ENCODE measurements around the gene FAM149A. TPM values are rescaled to one million over a fixed set of nuclear protein-coding genes. Genes with fewer than 3 reads are reported as not detected.

Gene FAM149A
- polyA plus RNA-seq, 1 donor (not counting 4 experiments of a cell fraction or from before 2014, with no cell fraction given) = 0.41 TPM

DNA sequence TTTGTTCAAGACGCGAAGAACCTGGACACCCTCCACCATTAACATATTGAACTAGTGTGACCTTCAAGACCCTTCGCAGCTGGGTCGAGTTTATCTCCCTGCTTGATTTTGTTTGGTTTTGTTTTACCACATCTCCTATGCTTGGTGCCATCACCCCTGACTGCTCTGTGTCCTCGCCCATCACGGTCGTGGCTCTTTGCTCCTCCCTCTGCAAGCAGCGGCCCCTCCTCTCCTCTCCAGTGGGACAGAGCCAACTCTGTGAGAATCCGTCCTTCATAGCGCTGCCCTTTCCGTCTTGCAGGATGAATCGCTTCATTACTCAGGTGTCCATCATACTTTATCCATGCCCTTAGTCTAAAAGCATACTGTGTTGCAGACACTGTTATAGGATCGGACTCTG is 9.1 kb upstream of the FAM149A start:
- H3K79me2 ChIP-seq (ENCODE audit: control insufficient read depth, insufficient read depth, low read length) = no peaks in the 10 kb centered on the region
- H4K20me1 ChIP-seq (ENCODE audit: control insufficient read depth, extremely low read depth, insufficient read depth, low read length) = no peaks in the 10 kb centered on the region
- no peaks in the 10 kb centered on the region for H3K9me1 ChIP-seq (ENCODE audit: control insufficient read depth, extremely low read depth, insufficient read depth, low read length)
- H2AFZ ChIP-seq (ENCODE audit: control insufficient read depth, low read length) = no peak overlapping the region
- no peaks in the 10 kb centered on the region for H3K4me1 ChIP-seq (ENCODE audit: control insufficient read depth, extremely low read depth, insufficient read depth, low read length)
- no peak overlapping the region for H3K27ac ChIP-seq (ENCODE audit: control insufficient read depth, insufficient read depth, low read length)
- DNase-seq (ENCODE audit: low read depth, low spot score) (no peak), FAIRE-seq (no peak)
- no peaks in the 10 kb centered on the region for H3K36me3 ChIP-seq (ENCODE audit: control insufficient read depth in 2 of 2, extremely low read depth in 1 of 2, insufficient read depth in 2 of 2, low read length in 2 of 2)
- H3K4me3 ChIP-seq (ENCODE audit: control insufficient read depth in 2 of 3, extremely low read depth in 1 of 3, insufficient read depth in 2 of 3, low read depth in 1 of 3, low read length in 3 of 3) = no peak overlapping the region
- H3K9ac ChIP-seq (ENCODE audit: control insufficient read depth, extremely low read depth, insufficient read depth, low read length) = no peak overlapping the region
- H3K4me2 ChIP-seq (ENCODE audit: control insufficient read depth, extremely low read depth, insufficient read depth, low read depth, low read length) = no peak overlapping the region
- H3K9me3 ChIP-seq (ENCODE audit: control insufficient read depth, low read depth, low read length) = no peaks in the 10 kb centered on the region
- dilution Hi-C loops (cut with MboI; ENCODE audit: extremely low pct_ligation_motif_present, low sequenced_read_pairs) = no loop called here
- TF ChIP-seq EZH2 (IDR thresholded peaks at IDR 0.05; ENCODE audit: low read length) = no peak
- TF ChIP-seq, protein P1, sequence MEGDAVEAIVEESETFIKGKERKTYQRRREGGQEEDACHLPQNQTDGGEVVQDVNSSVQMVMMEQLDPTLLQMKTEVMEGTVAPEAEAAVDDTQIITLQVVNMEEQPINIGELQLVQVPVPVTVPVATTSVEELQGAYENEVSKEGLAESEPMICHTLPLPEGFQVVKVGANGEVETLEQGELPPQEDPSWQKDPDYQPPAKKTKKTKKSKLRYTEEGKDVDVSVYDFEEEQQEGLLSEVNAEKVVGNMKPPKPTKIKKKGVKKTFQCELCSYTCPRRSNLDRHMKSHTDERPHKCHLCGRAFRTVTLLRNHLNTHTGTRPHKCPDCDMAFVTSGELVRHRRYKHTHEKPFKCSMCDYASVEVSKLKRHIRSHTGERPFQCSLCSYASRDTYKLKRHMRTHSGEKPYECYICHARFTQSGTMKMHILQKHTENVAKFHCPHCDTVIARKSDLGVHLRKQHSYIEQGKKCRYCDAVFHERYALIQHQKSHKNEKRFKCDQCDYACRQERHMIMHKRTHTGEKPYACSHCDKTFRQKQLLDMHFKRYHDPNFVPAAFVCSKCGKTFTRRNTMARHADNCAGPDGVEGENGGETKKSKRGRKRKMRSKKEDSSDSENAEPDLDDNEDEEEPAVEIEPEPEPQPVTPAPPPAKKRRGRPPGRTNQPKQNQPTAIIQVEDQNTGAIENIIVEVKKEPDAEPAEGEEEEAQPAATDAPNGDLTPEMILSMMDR (optimal IDR thresholded peaks at IDR 0.05 in 1 of 3, IDR thresholded peaks at IDR 0.05 in 1 of 3, conservative IDR thresholded peaks at IDR 0.05 in 1 of 3; ENCODE audit: extremely low read depth in 1 of 3, insufficient read depth in 2 of 3, low read length in 3 of 3) = no peak
- no peaks in the 10 kb centered on the region for H3K27me3 ChIP-seq (ENCODE audit: control insufficient read depth, extremely low read depth, insufficient read depth, low read length)

DNA sequence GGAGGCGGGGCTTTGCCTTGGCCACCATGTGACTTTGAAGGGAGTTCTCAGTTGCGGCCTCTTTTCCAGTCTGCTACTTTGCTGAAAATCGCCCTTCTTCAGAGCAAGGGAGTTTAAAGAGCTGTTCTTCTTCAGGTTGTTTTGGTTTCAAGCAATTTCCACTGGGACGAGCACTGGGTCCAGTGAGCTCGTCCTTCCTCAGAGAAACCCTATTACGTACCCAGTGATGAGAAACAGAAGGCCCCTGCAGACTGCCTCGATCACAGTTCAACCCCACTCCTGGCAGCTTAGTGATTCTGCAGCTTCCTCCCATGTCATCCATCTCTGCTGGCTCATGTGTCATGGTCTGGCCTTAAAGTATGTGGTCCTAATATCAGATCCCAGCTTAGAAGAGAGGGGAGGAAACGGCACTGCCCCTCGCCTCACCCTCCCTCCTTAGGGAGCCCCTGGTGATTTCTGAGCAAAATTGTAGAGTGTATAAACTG is 7.8 kb upstream of the FAM149A start:
- Histone ChIP-seq H2AFZ (ENCODE audit: control insufficient read depth, low read length) (no peak overlapping the region), H3K9me1 (ENCODE audit: control insufficient read depth, extremely low read depth, insufficient read depth, low read length) (no peaks in the 10 kb centered on the region), H3K27ac (ENCODE audit: control insufficient read depth, insufficient read depth, low read length) (no peak overlapping the region), H3K79me2 (ENCODE audit: control insufficient read depth, insufficient read depth, low read length) (no peaks in the 10 kb centered on the region), H3K4me1 (ENCODE audit: control insufficient read depth, extremely low read depth, insufficient read depth, low read length) (no peaks in the 10 kb centered on the region), H3K9ac (ENCODE audit: control insufficient read depth, extremely low read depth, insufficient read depth, low read length) (no peak overlapping the region), H3K36me3 (ENCODE audit: control insufficient read depth in 2 of 2, extremely low read depth in 1 of 2, insufficient read depth in 2 of 2, low read length in 2 of 2) (no peaks in the 10 kb centered on the region), H3K27me3 (ENCODE audit: control insufficient read depth, extremely low read depth, insufficient read depth, low read length) (no peaks in the 10 kb centered on the region), H4K20me1 (ENCODE audit: control insufficient read depth, extremely low read depth, insufficient read depth, low read length) (no peaks in the 10 kb centered on the region), H3K4me3 (ENCODE audit: control insufficient read depth in 2 of 3, extremely low read depth in 1 of 3, insufficient read depth in 2 of 3, low read depth in 1 of 3, low read length in 3 of 3) (no peak overlapping the region), H3K9me3 (ENCODE audit: control insufficient read depth, low read depth, low read length) (no peaks in the 10 kb centered on the region), H3K4me2 (ENCODE audit: control insufficient read depth, extremely low read depth, insufficient read depth, low read depth, low read length) (no peak overlapping the region)
- TF ChIP-seq, protein P1 (optimal IDR thresholded peaks at IDR 0.05 in 1 of 3, IDR thresholded peaks at IDR 0.05 in 1 of 3, conservative IDR thresholded peaks at IDR 0.05 in 1 of 3; ENCODE audit: extremely low read depth in 1 of 3, insufficient read depth in 2 of 3, low read length in 3 of 3) = no peak
- no peak for TF ChIP-seq EZH2 (IDR thresholded peaks at IDR 0.05; ENCODE audit: low read length)
- DNase-seq (ENCODE audit: low read depth, low spot score) = no peak
- dilution Hi-C loops (cut with MboI; ENCODE audit: extremely low pct_ligation_motif_present, low sequenced_read_pairs) = no loop called here
- FAIRE-seq = no peak

Data from keratinocyte (primary cell).